Ishikawa (cell line): ENCODE results near the gene STK32C.
A peak's percentile ranks its signal among the peaks of the same experiment; 100 is the strongest.

Experiments used
- CEBPB ChIP-seq: IDR thresholded peaks from 2 replicates; pipeline ENCODE4 v1.6.1; 2012
- CREB1 ChIP-seq: IDR thresholded peaks from 2 replicates; pipeline ENCODE4 v1.6.1; 2012; ENCODE audit warnings: low read depth
- EGR1 ChIP-seq: IDR thresholded peaks from 2 replicates; pipeline ENCODE4 v1.6.1; 2012
- EP300 ChIP-seq: IDR thresholded peaks from 2 replicates; pipeline ENCODE4 v1.6.1; 2012; ENCODE audit warnings: borderline replicate concordance
- FOXM1 ChIP-seq: IDR thresholded peaks from 2 replicates; pipeline ENCODE4 v1.6.1; 2012; ENCODE audit warnings: low read depth, borderline replicate concordance
- MAX ChIP-seq: IDR thresholded peaks from 2 replicates; pipeline ENCODE4 v1.6.1; 2012
- NFIC ChIP-seq: IDR thresholded peaks from 2 replicates; pipeline ENCODE4 v1.6.1; 2012
- RAD21 ChIP-seq: IDR thresholded peaks from 2 replicates; pipeline ENCODE4 v1.6.1; 2012; ENCODE audit warnings: low read depth
- TAF1 ChIP-seq: IDR thresholded peaks from 2 replicates; pipeline ENCODE4 v1.6.1; 2012; ENCODE audit warnings: low read depth, mild to moderate bottlenecking
- TCF12 ChIP-seq: IDR thresholded peaks from 2 replicates; pipeline ENCODE4 v1.6.1; 2012; ENCODE audit warnings: low read depth
- TEAD4 ChIP-seq: IDR thresholded peaks from 2 replicates; pipeline ENCODE4 v1.6.1; 2012
- USF1 ChIP-seq: IDR thresholded peaks from 2 replicates; pipeline ENCODE4 v1.6.1; 2012
- YY1 ChIP-seq: IDR thresholded peaks from 2 replicates; pipeline ENCODE4 v1.6.1; 2012; ENCODE audit warnings: low read depth
- ZBTB7A ChIP-seq: IDR thresholded peaks from 2 replicates; pipeline ENCODE4 v1.6.1; 2012; ENCODE audit warnings: low read depth
- TF ChIP-seq, protein P1 (sequence below): IDR thresholded peaks from 2 replicates; pipeline ENCODE4 v1.6.1; 2012; ENCODE audit warnings: low read depth, mild to moderate bottlenecking

The STK32C gene

GRCh38 chr10:132277311-132277741 lies 30.4 kb downstream of the STK32C start:
- TF ChIP-seq USF1 (no peak), EP300 (no peak), CEBPB (no peak), ZBTB7A (no peak), MAX (no peak), EGR1 (no peak), FOXM1 (no peak), CREB1 (no peak), RAD21 (no peak), TAF1 (no peak), TCF12 (no peak), TEAD4 (no peak), YY1 (no peak), NFIC (no peak)
- TF ChIP-seq, protein P1, sequence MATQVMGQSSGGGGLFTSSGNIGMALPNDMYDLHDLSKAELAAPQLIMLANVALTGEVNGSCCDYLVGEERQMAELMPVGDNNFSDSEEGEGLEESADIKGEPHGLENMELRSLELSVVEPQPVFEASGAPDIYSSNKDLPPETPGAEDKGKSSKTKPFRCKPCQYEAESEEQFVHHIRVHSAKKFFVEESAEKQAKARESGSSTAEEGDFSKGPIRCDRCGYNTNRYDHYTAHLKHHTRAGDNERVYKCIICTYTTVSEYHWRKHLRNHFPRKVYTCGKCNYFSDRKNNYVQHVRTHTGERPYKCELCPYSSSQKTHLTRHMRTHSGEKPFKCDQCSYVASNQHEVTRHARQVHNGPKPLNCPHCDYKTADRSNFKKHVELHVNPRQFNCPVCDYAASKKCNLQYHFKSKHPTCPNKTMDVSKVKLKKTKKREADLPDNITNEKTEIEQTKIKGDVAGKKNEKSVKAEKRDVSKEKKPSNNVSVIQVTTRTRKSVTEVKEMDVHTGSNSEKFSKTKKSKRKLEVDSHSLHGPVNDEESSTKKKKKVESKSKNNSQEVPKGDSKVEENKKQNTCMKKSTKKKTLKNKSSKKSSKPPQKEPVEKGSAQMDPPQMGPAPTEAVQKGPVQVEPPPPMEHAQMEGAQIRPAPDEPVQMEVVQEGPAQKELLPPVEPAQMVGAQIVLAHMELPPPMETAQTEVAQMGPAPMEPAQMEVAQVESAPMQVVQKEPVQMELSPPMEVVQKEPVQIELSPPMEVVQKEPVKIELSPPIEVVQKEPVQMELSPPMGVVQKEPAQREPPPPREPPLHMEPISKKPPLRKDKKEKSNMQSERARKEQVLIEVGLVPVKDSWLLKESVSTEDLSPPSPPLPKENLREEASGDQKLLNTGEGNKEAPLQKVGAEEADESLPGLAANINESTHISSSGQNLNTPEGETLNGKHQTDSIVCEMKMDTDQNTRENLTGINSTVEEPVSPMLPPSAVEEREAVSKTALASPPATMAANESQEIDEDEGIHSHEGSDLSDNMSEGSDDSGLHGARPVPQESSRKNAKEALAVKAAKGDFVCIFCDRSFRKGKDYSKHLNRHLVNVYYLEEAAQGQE = no peak

GRCh38 chr10:132276706-132277105 lies 31.0 kb downstream of the STK32C start:
- TF ChIP-seq CEBPB = no peak

DNA sequence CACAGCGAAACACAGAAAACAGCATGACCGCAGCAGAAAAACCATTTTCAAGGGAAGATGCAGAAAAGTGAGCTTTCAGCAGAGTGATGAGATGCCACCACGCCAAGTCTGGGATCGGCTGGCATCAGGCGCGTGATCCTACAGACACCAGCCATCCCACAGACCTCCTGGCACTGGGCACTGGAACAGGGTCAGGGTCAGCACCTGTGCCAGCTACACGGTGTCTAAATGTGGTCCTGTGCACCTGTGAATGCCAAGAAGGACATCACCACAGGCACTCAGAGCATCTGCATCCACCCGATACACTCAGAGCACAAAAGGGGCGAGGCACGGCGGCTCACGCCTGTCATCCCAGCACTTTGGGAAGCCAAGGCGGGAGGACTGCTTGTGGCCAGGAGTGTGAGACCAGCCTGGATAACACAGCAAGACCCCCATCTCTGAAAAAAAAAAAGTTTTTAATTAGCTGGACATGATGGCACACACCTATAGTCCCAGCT lies 31.5 kb downstream of the STK32C start:
- no peak for TF ChIP-seq EGR1
- no peak for TF ChIP-seq TAF1
- TF ChIP-seq CREB1 = no peak
- TF ChIP-seq FOXM1 = no peak
- no peak for TF ChIP-seq MAX
- TF ChIP-seq YY1 = no peak
- TF ChIP-seq, protein P1 = no peak
- TF ChIP-seq EP300 = no peak

DNA sequence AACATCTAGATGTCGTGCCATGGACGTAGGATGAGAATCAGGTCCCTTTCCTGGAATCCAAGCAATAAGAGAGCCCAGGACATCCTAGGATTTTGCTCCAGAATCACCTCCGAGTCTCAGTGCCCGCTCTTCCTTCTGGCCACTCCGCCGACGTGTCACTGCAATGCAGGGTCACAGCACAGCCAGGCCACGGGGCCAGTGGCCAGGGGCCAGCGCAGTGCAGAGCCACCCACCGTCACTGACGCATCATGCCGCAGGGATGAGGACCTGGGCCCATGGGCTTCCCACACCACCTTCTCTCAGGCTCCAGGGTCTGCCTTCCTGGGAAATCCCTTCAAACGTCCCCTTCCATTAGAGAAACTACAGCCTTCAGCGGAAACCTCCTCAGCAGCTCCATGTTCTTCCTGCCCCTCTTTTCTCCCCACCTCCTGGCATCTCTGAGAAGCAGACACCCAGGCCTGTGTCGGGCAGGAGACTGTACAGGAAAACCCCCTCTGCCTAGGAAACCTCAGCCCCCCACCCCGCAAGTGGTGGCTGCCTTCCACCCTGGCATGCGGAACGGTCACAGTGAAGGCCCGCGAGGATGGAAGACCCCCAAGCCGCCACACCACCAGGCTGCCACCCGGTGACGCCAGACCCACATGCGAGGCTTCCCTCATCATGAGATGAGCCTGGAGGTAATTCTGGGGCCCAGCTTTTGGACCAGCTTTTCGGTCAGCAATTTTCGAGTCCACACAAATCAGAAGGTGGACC lies 32.1 kb downstream of the STK32C start:
- TF ChIP-seq TAF1 = no peak
- TF ChIP-seq FOXM1 = no peak
- TF ChIP-seq TEAD4 = no peak
- no peak for TF ChIP-seq YY1
- TF ChIP-seq TCF12 = no peak
- no peak for TF ChIP-seq CREB1
- no peak for TF ChIP-seq EGR1
- no peak for TF ChIP-seq RAD21

GRCh38 chr10:132274986-132275385 lies 32.8 kb downstream of the STK32C start:
- TF ChIP-seq USF1 = no peak
- TF ChIP-seq, protein P1 = peak; percentile 70
